Measurements from ENCODE around the gene STIM1.
"Not testable (repeated sequence)": the region's sequence is repeated elsewhere in the genome, so short reads cannot be mapped to it uniquely, and the experiment has no call there.

STIM1 gene

DNA sequence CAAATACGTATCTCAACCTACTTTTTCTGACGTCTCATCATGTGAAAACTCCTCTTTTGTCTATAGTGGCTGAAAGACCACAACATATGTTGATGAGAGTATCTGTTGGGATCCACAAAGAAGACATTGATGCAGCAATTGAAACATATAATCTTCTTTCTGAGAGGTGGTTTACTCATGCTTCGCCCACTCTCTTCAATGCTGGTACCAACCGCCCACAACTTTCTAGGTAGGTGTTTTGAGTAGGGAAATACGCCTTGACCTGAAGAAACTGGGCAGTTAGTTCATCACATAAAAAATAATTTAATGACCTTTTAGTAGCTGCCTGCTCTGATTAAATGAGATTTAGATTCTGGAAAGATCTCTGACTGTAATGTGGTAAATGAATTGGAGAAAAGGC, 256.4 kb downstream of the STIM1 start:
- no peak for DNase-seq (ENCODE audit: low read depth in 3 of 3)

- DNase-seq (ENCODE audit: low read depth in 3 of 3) = no peak
These were observed 259.7 kb downstream of the STIM1 start for GRCh38 chr11:4115128-4115527.

GRCh38 chr11:4118107-4118506, 262.6 kb downstream of the STIM1 start:
- DNase-seq (ENCODE audit: low read depth in 3 of 3) = no peak

GRCh38 chr11:4123218-4123617, 267.8 kb downstream of the STIM1 start:
- no peak for DNase-seq (ENCODE audit: low read depth in 3 of 3)

DNA sequence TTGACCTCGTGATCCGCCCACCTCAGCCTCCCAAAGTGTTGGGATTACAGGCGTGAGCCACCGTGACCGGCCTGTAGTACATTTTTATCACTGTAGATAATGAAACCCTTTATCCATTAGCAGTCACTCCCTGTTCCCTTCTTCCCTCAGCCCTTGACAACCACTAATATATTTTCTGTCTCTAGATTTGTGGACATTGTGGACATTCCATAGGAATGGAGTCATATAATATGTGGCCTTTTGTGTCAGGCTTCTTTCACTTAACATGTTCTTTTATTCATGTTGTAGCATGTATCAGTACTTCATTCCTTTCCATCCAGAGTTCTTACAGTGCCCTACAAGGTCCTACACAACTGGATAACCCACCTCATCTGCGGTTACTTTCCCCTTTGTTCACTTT, 269.7 kb downstream of the STIM1 start:
- DNase-seq (ENCODE audit: low read depth in 3 of 3) = no peak

- DNase-seq (ENCODE audit: low read depth in 3 of 3) = no peak
These were observed 271.9 kb downstream of the STIM1 start for GRCh38 chr11:4127357-4127756.

- DNase-seq (ENCODE audit: low read depth in 3 of 3) = not testable (repeated sequence)
These were observed 274.8 kb downstream of the STIM1 start for GRCh38 chr11:4130219-4130618.

GRCh38 chr11:4134806-4135205, 279.3 kb downstream of the STIM1 start:
- DNase-seq (ENCODE audit: low read depth in 3 of 3) = no peak

DNA sequence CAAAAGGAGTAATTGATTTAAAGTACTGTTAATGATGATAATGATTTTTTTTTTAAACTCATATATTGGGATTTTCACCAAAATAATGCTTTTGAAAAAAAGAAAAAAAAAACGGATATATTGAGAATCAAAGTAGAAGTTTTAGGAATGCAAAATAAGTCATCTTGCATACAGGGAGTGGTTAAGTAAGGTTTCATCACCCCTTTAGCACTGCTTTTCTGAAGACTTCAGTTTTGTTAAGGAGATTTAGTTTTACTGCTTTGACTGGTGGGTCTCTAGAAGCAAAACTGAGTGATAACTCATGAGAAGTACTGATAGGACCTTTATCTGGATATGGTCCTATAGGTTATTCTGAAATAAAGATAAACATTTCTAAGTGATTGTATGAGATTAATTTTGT, 283.0 kb downstream of the STIM1 start:
- no peak for DNase-seq (ENCODE audit: low read depth in 3 of 3)

DNA sequence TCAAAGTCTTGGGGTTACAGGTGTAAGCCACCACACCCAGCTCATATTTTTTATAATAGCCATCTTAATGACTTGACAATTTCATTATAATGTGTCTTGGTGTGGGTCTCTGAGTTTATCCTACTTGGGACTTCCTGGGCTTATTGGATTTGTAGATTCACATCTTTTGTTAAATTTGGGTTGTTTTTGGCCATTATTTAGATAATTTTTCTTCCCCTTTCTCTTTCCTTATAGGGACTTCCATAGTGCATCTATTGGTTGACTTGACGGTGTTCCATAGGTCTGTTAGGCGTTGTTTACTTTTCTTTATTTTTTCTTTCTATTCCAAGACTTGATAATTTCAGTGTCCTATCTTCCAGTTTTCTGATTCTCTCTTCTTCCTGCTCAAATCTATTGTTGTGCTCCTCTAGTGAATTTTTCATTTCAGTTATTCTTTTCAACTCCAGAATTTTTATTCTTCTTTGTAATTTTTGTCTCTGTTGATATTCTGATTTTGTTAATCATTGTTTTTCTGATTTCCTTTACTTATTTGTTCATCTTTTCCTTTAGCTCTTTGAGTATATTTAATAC, 284.7 kb downstream of the STIM1 start:
- no peak for DNase-seq (ENCODE audit: low read depth in 3 of 3)
